Renal cortical epithelial cell (primary cell): ENCODE measurements around the gene PIGK. TPM values are rescaled to one million over a fixed set of nuclear protein-coding genes. Genes with fewer than 3 reads are reported as not detected.
A peak's percentile ranks its signal among the peaks of the same experiment; 100 is the strongest.
"Not testable (repeated sequence)": the region's sequence is repeated elsewhere in the genome, so short reads cannot be mapped to it uniquely, and the experiment has no call there.

Experiments used
- DNase-seq: peaks from one replicate; pipeline ENCODE4 v3.0.0-alpha.2; 2011; ENCODE audit warnings: low read depth
- total RNA-seq: library from RNA; depleted of rRNA; stranded (reverse); fragments of >200 nt; gene quantifications from 2 replicates; pipeline ENCODE4 v1.2.3, GENCODE V29; 2014

PIGK gene
- total RNA-seq, 1 donor from 2014 or later: 57.2 TPM

DNA sequence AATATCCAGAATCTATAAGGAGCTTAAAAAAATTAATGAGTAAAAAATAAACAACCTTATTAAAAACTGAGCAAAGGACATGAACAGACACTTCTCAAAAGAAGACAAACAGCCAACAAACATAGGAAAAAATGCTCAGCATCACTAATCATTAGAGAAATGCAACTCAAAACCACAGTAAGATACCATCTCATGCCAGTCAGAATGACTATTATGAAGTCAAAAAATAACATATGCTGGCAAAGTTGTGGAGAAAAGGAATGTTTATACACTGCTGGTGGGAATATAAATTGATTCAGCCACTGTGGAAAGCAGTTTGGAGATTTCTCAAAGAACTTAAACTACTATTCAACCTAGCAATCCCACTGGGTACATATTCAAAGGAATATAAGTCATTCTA is 25.3 kb downstream of the PIGK start:
- DNase-seq: no peak

GRCh38 chr1:77188770-77189169 is 30.5 kb downstream of the PIGK start:
- DNase-seq: no peak

DNA sequence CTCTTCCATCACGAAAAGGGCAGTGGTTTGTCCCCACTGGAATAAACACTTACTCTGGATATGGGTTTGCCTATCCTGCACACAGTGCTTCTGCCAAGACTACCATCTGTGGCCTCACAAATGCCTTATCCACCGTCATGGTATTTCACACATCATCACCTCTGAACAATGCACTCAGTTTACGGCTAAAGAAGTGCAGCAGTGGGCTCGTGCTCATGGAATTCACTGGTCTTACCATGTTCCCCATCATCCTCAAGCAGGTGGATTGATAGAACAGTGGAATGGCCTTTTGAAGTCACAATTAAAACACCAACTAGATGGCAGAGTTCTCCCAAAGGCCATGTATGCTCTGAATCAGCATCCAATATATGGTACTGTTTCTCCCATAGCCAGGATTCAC is 32.3 kb downstream of the PIGK start:
- DNase-seq: peak; percentile 34

- DNase-seq: no peak
Measured at GRCh38 chr1:77182083-77182482, 37.1 kb downstream of the PIGK start.

GRCh38 chr1:77179632-77180031 is 39.6 kb downstream of the PIGK start:
- no peak for DNase-seq

DNA sequence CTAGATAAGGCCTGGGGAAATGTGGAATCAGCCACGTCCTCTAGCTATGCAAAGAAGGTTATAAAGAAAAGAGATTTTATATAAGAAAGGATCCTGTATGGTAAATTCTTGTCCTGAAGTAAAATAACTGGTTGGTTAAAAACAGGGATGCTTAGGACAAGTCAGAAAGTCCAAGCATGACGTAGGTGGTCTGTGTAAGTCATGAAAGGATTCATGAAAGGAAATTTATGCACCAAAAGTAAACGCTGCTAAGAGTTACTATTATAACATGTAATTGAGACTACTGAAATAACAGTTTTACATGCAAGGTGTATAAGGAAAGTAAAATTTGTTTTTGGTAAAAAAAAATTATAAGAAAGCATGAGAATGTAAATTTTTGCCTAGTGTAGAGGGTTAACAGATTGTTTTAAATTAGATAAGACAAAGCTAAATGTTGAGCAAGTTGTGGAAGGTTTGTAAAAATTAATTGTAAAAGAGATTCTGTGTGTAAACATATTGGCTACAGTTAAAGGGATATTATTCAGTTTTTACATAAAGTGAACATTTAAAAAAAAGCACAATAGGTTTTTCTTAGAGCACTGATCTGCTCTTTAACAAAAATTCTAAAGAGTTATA is 43.9 kb downstream of the PIGK start:
- DNase-seq: peak; percentile 4

DNA sequence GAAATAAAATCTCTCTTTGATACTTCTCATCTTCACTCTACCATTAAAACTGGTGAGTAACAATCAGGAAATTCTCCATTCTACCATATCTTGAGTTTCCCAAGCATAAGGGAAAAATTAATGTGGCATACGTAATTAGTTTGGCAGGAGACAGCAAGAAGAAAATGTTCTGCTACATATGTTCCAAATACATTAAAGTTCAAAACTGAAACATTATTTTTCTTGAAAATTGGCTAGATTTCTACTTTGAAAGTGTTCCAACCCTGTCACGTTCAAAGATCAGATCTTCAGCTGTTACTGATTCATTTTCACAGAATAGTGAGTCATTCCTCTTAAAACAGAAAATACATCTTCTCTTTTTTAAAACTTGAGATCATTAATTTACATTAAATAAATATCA is 48.5 kb downstream of the PIGK start:
- DNase-seq: no peak

- DNase-seq: no peak
Measured at GRCh38 chr1:77168358-77168757, 50.9 kb downstream of the PIGK start.

GRCh38 chr1:77164434-77164944 is 54.7 kb downstream of the PIGK start:
- DNase-seq: no peak

- DNase-seq: not testable (repeated sequence)
Measured at GRCh38 chr1:77159706-77160105, 59.5 kb downstream of the PIGK start.

- no peak for DNase-seq
Measured at GRCh38 chr1:77156214-77156613, 63.0 kb downstream of the PIGK start.

DNA sequence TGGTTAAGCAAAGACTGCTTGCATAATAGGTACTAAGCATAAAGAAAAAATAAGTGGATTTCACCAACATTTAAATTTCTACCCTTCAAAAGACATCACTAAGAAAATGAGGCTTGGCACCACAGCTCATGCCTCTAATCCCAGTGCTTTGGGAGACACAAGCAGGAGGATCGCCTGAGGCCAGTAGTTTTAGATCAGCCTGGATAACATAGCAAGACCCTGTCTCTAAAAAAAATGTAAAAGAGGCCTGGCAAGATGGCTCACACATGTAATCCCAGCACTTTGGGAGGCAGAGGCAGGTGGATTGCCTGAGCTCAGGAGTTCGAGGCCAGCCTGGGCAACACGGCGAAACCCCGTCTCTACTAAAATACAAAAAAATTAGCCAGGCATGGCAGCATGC is 73.0 kb downstream of the PIGK start:
- no peak for DNase-seq

GRCh38 chr1:77143529-77144121 is 75.6 kb downstream of the PIGK start:
- DNase-seq: peak; percentile 5

GRCh38 chr1:77139389-77139788 is 79.8 kb downstream of the PIGK start:
- DNase-seq: no peak

GRCh38 chr1:77134359-77134758 is 84.9 kb downstream of the PIGK start:
- peak; percentile 15 for DNase-seq

DNA sequence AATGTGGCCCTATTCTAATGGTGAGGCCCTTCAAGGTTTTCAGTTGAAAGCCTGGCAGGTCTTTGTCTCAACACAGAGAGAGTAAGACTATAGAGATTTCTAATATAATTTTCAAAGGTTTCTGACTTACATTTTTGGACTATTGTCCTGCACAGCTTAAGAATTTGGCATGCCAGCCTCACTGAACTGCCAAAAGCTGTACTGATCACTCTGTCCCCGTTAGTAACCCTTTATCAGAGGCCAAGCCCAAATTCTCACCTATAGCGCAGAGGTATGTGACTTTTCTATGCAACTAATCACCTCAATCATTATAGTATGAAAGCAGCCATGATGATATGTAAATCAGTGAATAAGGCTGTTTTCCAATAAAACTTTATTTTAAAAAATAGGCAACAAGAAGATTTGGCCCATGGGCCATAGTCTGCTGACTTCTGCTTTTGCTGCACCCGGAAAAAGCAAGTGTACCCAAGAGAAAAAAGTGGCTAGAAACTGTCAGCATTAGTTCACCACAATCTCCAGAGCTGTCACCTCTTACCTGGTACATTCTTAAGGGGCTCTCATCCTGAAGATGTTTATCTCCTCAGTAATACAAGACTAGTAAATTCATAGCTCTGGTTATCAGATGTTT is 85.4 kb downstream of the PIGK start:
- DNase-seq: no peak

DNA sequence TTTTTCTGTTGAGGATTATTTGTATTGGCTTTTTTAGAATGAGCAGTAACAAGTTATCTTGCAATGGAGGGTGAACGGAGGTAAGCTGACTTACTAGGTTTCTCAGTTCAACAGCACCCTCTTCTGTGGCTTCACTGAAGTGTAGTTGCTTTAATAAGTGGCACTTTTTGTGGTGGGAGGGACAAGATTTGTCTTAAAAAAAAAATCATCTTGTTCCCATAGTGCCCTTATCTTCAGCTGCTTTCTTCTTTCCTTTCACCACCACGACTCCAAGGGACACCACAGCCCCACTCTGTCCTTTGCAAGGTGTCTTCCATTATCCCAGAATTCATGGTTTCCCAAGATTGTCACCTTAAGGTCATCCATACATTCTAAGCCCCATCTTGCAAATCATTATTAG is 92.9 kb downstream of the PIGK start:
- peak; percentile 72 for DNase-seq

- no peak for DNase-seq
Measured at GRCh38 chr1:77121503-77121902, 97.7 kb downstream of the PIGK start.

- DNase-seq: peak; percentile 60
Measured at GRCh38 chr1:77120950-77121349, 98.3 kb downstream of the PIGK start.

GRCh38 chr1:77118712-77119111 is 100.5 kb downstream of the PIGK start:
- no peak for DNase-seq

GRCh38 chr1:77104672-77105071 is 114.6 kb downstream of the PIGK start:
- DNase-seq: no peak

DNA sequence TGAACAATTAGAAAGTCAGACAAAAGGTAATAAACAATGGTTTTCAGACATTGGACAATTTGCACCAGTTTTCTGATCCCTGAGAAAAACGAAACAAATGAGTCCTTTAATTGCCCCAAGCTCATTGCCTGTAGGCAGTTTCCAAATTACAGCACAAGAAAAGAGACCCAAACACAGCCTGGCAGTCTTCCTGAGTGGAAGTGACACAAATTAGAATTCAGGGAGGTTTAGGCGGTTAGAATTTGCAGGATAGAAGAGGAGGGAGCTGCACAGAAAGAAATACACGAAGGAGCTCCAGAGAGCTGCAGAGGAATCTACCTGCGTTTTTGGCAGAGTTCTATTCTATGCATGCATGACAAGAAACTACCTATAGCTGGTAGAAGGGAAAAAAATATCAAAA is 115.7 kb downstream of the PIGK start:
- no peak for DNase-seq

DNA sequence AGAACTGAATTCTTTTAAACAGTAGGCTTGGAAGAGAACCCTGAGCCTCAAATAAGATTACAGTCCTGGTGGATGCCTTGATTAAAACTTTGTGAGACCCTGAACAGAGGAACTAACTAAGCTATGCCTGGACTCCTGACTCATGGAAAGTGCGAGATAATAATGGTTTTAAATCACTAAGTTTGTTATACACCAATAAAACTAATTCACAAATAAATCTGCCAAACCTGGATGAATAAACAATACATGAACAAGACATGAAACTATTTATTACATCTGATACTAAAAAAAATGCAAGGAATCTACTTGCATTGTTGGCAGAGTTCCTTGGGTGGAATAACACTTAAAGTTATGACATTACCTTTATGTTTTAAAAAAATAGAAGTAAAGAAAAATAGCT is 118.4 kb downstream of the PIGK start:
- DNase-seq: peak; percentile 15
